SU-DHL-6 (cell line): Measurements from ENCODE around the gene NR1H4.

ENCODE experiments used
- EZH2phosphoT487 ChIP-seq: fragments of 200-600 bp; sonication (generic), shearing (Covaris generic); conservative IDR thresholded peaks from 2 replicates; pipeline ENCODE4 v1.6.1; 2018; ENCODE audit warnings: mild to moderate bottlenecking, antibody characterized with exemption, low read length, moderate library complexity, mixed read lengths
- TF ChIP-seq, protein P1 (sequence below): fragments of 200-600 bp; sonication (generic); IDR thresholded peaks from one replicate; pipeline ENCODE4 v1.5.1; 2017; ENCODE audit warnings: antibody characterized with exemption, mild to moderate bottlenecking, low read length, moderate library complexity; ENCODE audit not compliant: insufficient read depth, poor library complexity, severe bottlenecking

- TF ChIP-seq, protein P1, sequence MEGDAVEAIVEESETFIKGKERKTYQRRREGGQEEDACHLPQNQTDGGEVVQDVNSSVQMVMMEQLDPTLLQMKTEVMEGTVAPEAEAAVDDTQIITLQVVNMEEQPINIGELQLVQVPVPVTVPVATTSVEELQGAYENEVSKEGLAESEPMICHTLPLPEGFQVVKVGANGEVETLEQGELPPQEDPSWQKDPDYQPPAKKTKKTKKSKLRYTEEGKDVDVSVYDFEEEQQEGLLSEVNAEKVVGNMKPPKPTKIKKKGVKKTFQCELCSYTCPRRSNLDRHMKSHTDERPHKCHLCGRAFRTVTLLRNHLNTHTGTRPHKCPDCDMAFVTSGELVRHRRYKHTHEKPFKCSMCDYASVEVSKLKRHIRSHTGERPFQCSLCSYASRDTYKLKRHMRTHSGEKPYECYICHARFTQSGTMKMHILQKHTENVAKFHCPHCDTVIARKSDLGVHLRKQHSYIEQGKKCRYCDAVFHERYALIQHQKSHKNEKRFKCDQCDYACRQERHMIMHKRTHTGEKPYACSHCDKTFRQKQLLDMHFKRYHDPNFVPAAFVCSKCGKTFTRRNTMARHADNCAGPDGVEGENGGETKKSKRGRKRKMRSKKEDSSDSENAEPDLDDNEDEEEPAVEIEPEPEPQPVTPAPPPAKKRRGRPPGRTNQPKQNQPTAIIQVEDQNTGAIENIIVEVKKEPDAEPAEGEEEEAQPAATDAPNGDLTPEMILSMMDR, result no peak
- no peak for TF ChIP-seq EZH2phosphoT487
Measured at GRCh38 chr12:100528034-100528433, 54.4 kb downstream of the NR1H4 start.
